Neuronal stem cell (in vitro differentiated cells): Measurements from ENCODE around the gene ACOT12.
"Not testable (repeated sequence)": the region's sequence is repeated elsewhere in the genome, so short reads cannot be mapped to it uniquely, and the experiment has no call there.

Experiments
- DNase-seq: peaks from one replicate; pipeline ENCODE4 v3.0.0-alpha.2; 2013; ENCODE audit warnings: low spot score
- H2AFZ ChIP-seq: one replicate; pipeline ENCODE4 v1.6.1; 2013; ENCODE audit warnings: mild to moderate bottlenecking, low read length, inconsistent platforms
- H2AK5ac ChIP-seq: 2 replicates; pipeline ENCODE4 v1.6.1; 2013; ENCODE audit warnings: low read depth, mild to moderate bottlenecking, inconsistent platforms, low read length, moderate library complexity, mixed read lengths
- H2BK120ac ChIP-seq: 2 replicates; pipeline ENCODE4 v1.6.1; 2013; ENCODE audit warnings: low read depth, mild to moderate bottlenecking, inconsistent platforms, low read length, moderate library complexity, mixed read lengths
- H2BK12ac ChIP-seq: one replicate; pipeline ENCODE4 v1.6.1; 2013; ENCODE audit warnings: low read length, inconsistent platforms
- H2BK15ac ChIP-seq: 2 replicates; pipeline ENCODE4 v1.6.1; 2013; ENCODE audit warnings: mild to moderate bottlenecking, low read length, inconsistent platforms, mixed read lengths
- H2BK5ac ChIP-seq: one replicate; pipeline ENCODE4 v1.6.1; 2013; ENCODE audit warnings: inconsistent platforms, mild to moderate bottlenecking, low read length, moderate library complexity
- H3K14ac ChIP-seq: one replicate; pipeline ENCODE4 v1.6.1; 2013; ENCODE audit warnings: low read length, inconsistent platforms
- H3K18ac ChIP-seq: 2 replicates; pipeline ENCODE4 v1.6.1; 2013; ENCODE audit warnings: low read length, inconsistent platforms
- H3K23ac ChIP-seq: 2 replicates; pipeline ENCODE4 v1.6.1; 2013; ENCODE audit warnings: low read depth, mild to moderate bottlenecking, mixed read lengths, low read length, inconsistent platforms; ENCODE audit not compliant: poor library complexity
- H3K27ac ChIP-seq: replicated peaks from 3 replicates; pipeline ENCODE4 v1.5.1; 2013; ENCODE audit warnings: low read length, inconsistent platforms
- H3K27me3 ChIP-seq, 3 experiments: 2 replicates each; pipeline ENCODE4 v1.6.1; 2013; ENCODE audit warnings: low read length in 3 of 3, mild to moderate bottlenecking in 2 of 3, inconsistent platforms in 1 of 3, low read depth in 1 of 3, mixed read lengths in 1 of 3, moderate library complexity in 1 of 3; ENCODE audit not compliant: control insufficient read depth in 3 of 3, insufficient read depth in 3 of 3
- H3K36me3 ChIP-seq, 2 donors: replicated peaks in 1 of 2; 2 replicates each; pipeline ENCODE4 v1.6.1; 2013; ENCODE audit warnings: low read length in 2 of 2; ENCODE audit not compliant: control insufficient read depth in 2 of 2, insufficient read depth in 2 of 2
- H3K4ac ChIP-seq: 2 replicates; pipeline ENCODE4 v1.6.1; 2013; ENCODE audit warnings: inconsistent platforms, mild to moderate bottlenecking, low read length, moderate library complexity
- H3K4me1 ChIP-seq, 2 donors: 1 replicate in 1 of 2; 2 replicates in 1 of 2; pipeline ENCODE4 v1.6.1; 2013; ENCODE audit warnings: low read length in 2 of 2, low read depth in 1 of 2; ENCODE audit not compliant: control insufficient read depth in 2 of 2, insufficient read depth in 1 of 2
- H3K4me2 ChIP-seq: one replicate; pipeline ENCODE4 v1.6.1; 2013; ENCODE audit warnings: mild to moderate bottlenecking, low read length, inconsistent platforms; ENCODE audit not compliant: insufficient read depth, poor library complexity, severe bottlenecking
- H3K4me3 ChIP-seq, 2 donors: 2 replicates each; pipeline ENCODE4 v1.5.1; 2013; ENCODE audit warnings: low read length in 2 of 2, mild to moderate bottlenecking in 2 of 2, inconsistent platforms in 1 of 2, moderate library complexity in 1 of 2
- H3K79me1 ChIP-seq: one replicate; pipeline ENCODE4 v1.6.1; 2013; ENCODE audit warnings: low read depth, mild to moderate bottlenecking, inconsistent platforms, low read length, moderate library complexity
- H3K9ac ChIP-seq: one replicate; pipeline ENCODE4 v1.6.1; 2013; ENCODE audit warnings: mild to moderate bottlenecking, low read depth, low read length, inconsistent platforms; ENCODE audit not compliant: poor library complexity
- H3K9me3 ChIP-seq, 2 donors: replicated peaks in 1 of 2; 2 replicates each; pipeline versions ENCODE3 to v1.6.1; 2013; ENCODE audit warnings: low read length in 2 of 2, mild to moderate bottlenecking in 2 of 2, inconsistent platforms in 1 of 2, low read depth in 1 of 2, mixed read lengths in 1 of 2, moderate library complexity in 1 of 2; ENCODE audit not compliant: control insufficient read depth in 2 of 2, insufficient read depth in 1 of 2
- H4K8ac ChIP-seq: one replicate; pipeline ENCODE4 v1.6.1; 2013; ENCODE audit warnings: low read depth, mild to moderate bottlenecking, inconsistent platforms, low read length, moderate library complexity
- H4K91ac ChIP-seq: one replicate; pipeline ENCODE4 v1.6.1; 2013; ENCODE audit warnings: low read length, low read depth, mild to moderate bottlenecking, inconsistent platforms; ENCODE audit not compliant: poor library complexity
- WGBS, 2 donors: extraction: QIAGEN DNeasy Blood & Tissue Kit; methylation state at CpG; one replicate each; pipeline ENCODE4 v1.1.7; 2013; ENCODE audit warnings: missing lambda C conversion rate in 2 of 2, mixed read lengths in 1 of 2; ENCODE audit not compliant: insufficient read length in 2 of 2, insufficient replicate concordance in 1 of 2; ENCODE audit errors: extremely low coverage in 2 of 2; 5-methylcytosine and 5-hydroxymethylcytosine counted together

Gene ACOT12

DNA sequence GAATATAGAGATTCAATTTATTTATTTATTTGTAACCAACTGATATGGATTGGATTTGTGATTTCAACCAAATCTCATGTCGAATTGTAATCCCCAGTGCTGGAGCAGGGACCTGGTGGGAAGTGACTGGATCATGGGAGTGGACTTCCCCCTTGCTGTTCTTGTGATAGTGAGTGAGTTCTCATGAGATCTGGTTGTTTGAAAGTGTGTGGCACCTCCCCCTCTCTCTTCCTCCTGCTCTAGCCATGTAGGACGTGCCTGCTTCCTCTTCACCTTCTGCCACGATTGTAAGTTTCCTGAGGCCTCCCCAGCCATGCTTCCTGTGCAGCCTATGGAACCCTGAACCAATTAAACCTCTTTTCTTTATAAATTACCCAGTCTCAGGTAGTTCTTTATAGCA is 55.7 kb downstream of the ACOT12 start:
- H3K4me1 ChIP-seq, H2BK15ac ChIP-seq, H3K36me3 ChIP-seq, H3K9ac ChIP-seq, H3K4me2 ChIP-seq, H2AK5ac ChIP-seq, H3K4me3 ChIP-seq, H2BK120ac ChIP-seq, H3K18ac ChIP-seq, H4K91ac ChIP-seq, H2BK12ac ChIP-seq, H2AFZ ChIP-seq, H3K4ac ChIP-seq, DNase-seq, H3K9me3 ChIP-seq, H3K27me3 ChIP-seq, H3K14ac ChIP-seq, H4K8ac ChIP-seq, H3K79me1 ChIP-seq, H3K23ac ChIP-seq, H3K27ac ChIP-seq, H2BK5ac ChIP-seq: not testable (repeated sequence)
- no CpG with 5 or more reads among the region's 3 CpGs for WGBS, 2 donors

DNA sequence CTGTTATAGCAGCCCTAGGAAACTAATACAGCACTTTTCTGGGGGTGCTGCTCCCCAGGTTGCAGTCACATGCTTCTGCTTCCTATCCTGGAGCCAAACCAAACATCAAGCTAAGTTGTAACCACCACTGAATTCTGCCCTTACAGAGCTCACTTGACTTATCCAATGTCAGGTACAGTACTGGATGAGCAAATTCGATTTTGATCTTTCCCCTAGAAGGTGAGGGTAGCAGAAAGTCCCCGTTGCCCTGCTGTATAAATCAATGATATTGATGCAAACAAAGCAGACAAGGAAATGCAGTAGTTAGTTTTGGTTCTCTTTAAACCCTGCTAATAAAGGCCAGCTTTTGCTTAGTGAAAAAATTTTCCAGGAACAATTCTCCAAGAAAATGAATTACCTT is 56.1 kb downstream of the ACOT12 start:
- H3K27me3 ChIP-seq, result no peaks in the 10 kb centered on the region
- no peaks in the 10 kb centered on the region for H3K79me1 ChIP-seq
- WGBS, 2 donors, result no CpG with 5 or more reads among the region's 2 CpGs
- no peak overlapping the region for H4K91ac ChIP-seq
- H3K27ac ChIP-seq, result no peak overlapping the region
- no peak overlapping the region for H2BK120ac ChIP-seq
- H3K23ac ChIP-seq, result no peak overlapping the region
- no peak overlapping the region for H4K8ac ChIP-seq
- no peak overlapping the region for H2BK12ac ChIP-seq
- H3K9ac ChIP-seq, result no peak overlapping the region
- no peaks in the 10 kb centered on the region for H3K9me3 ChIP-seq
- H2BK5ac ChIP-seq, result no peak overlapping the region
- no peak for DNase-seq
- no peak overlapping the region for H3K4ac ChIP-seq
- H3K4me1 ChIP-seq, result no peaks in the 10 kb centered on the region
- no peak overlapping the region for H2BK15ac ChIP-seq
- no peak overlapping the region for H2AK5ac ChIP-seq
- H3K36me3 ChIP-seq, result no peaks in the 10 kb centered on the region
- no peak overlapping the region for H3K4me2 ChIP-seq
- H3K18ac ChIP-seq, result no peak overlapping the region
- no peak overlapping the region for H2AFZ ChIP-seq
- H3K4me3 ChIP-seq, result no peak overlapping the region
- no peak overlapping the region for H3K14ac ChIP-seq

DNA sequence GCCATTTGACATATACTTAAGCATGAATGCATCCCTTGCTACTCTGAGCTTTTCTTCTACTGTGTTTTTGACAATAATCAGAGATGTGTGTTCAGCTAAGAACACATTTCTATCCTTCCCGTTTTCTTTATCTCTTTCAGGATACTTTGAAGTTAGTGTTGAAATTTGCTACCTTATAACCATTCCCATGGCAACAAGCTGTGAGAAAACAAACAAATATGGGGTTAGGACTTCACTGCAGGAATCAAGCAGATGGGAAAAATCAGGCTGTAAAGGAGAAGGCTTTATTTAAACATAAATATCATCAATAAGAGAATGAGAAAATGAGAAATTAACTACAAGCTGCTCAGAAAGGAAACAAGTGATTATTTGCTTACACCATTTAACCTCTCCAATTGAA is 57.4 kb downstream of the ACOT12 start:
- Histone ChIP-seq H3K23ac (no peak overlapping the region), H3K27ac (no peak overlapping the region), H2BK120ac (no peak overlapping the region), H2AK5ac (no peak overlapping the region), H3K4me3 (no peak overlapping the region), H3K4me2 (no peak overlapping the region), H3K4ac (no peak overlapping the region), H3K14ac (no peak overlapping the region), H2BK5ac (no peak overlapping the region), H3K18ac (no peak overlapping the region), H2BK12ac (no peak overlapping the region), H3K4me1 (no peaks in the 10 kb centered on the region), H4K8ac (no peak overlapping the region), H2BK15ac (no peak overlapping the region), H3K36me3 (no peaks in the 10 kb centered on the region), H3K9me3 (no peaks in the 10 kb centered on the region), H2AFZ (no peak overlapping the region), H3K9ac (no peak overlapping the region), H4K91ac (no peak overlapping the region), H3K79me1 (no peaks in the 10 kb centered on the region), H3K27me3 (no peaks in the 10 kb centered on the region)
- no CpG with 5 or more reads among the region's 1 CpG for WGBS, 2 donors
- DNase-seq, result no peak

DNA sequence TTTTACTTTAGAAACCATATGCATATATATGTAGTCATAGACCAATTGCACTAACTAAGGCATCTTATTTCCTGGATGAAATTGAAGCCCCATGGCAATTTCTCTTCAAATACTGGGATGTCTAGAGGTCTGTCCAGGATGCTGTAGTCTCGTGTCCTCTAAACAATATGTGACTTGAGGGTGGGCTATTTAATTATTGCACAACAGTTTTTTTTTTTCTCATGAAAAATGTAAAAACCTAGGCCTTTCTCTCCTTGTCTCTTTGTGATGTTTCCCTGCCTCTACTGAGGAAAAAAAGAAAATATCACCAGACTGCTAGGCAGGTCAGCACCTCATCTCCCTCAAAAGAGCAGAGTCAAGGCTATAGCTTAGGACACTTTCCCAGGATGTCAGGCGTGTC is 58.0 kb downstream of the ACOT12 start:
- Histone ChIP-seq H2AK5ac (no peak overlapping the region), H3K36me3 (no peaks in the 10 kb centered on the region), H4K91ac (no peak overlapping the region), H4K8ac (no peak overlapping the region), H3K18ac (no peak overlapping the region), H3K27me3 (no peaks in the 10 kb centered on the region), H3K14ac (no peak overlapping the region), H3K4me3 (no peak overlapping the region), H2BK15ac (no peak overlapping the region), H2AFZ (no peak overlapping the region), H2BK5ac (no peak overlapping the region), H3K4me1 (no peaks in the 10 kb centered on the region), H3K9me3 (no peaks in the 10 kb centered on the region), H2BK120ac (no peak overlapping the region), H3K4ac (no peak overlapping the region), H3K9ac (no peak overlapping the region), H3K4me2 (no peak overlapping the region), H3K79me1 (no peaks in the 10 kb centered on the region), H2BK12ac (no peak overlapping the region), H3K27ac (no peak overlapping the region), H3K23ac (no peak overlapping the region)
- DNase-seq, result no peak
- no CpG with 5 or more reads among the region's 2 CpGs for WGBS, 2 donors
